Measurements from ENCODE around the gene LYL1. TPM values are rescaled to one million over a fixed set of nuclear protein-coding genes. Genes with fewer than 3 reads are reported as not detected.

LYL1 gene
- total and polyA plus RNA-seq, 2 experiments from 2014 or later: 0.18 TPM; not detected in 1

GRCh38 chr19:13120817-13121216 is 18.2 kb upstream of the LYL1 start:
- peak overlapping the region; percentile 98 for H3K4me3 ChIP-seq
- peak overlapping the region; percentile 90 for H3K27ac ChIP-seq
- H3K9ac ChIP-seq: peak overlapping the region; percentile 98
- in situ Hi-C loops (cut with MboI): no loop called here
- 20 to 21% methylated on average over 10 of the region's 10 CpGs for WGBS, 2 experiments (ENCODE audit: low coverage in 1 of 2, low lambda C conversion rate in 2 of 2, missing lambda C conversion rate in 2 of 2)
- H3K36me3 ChIP-seq (ENCODE audit: low read depth): no peaks in the 10 kb centered on the region; the same call in 1 of the 2 replicates
- TF ChIP-seq EZH2 (IDR thresholded peaks at IDR 0.05; ENCODE audit: insufficient read depth, poor library complexity, severe bottlenecking): no peak
- TF ChIP-seq EZH2phosphoT487 (IDR thresholded peaks at IDR 0.05; ENCODE audit: insufficient read depth, low read depth): no peak
- H3K4me1 ChIP-seq (ENCODE audit: insufficient read depth): peaks cover 30% of the 10 kb centered on the region
- no peaks in the 10 kb centered on the region for H3K9me3 ChIP-seq (ENCODE audit: low read depth)
- no peaks in the 10 kb centered on the region for H3K9me2 ChIP-seq (ENCODE audit: insufficient read depth)
- no peak overlapping the region for H2AFZ ChIP-seq
- peak; percentile 90 for DNase-seq
- H3K4me2 ChIP-seq (ENCODE audit: unreplicated experiment): peak overlapping the region; percentile 93
- peaks cover 79% of the 10 kb centered on the region for H3K79me2 ChIP-seq (ENCODE audit: insufficient read depth)
- H4K20me1 ChIP-seq (ENCODE audit: insufficient read depth): no peaks in the 10 kb centered on the region
- peaks cover 27% of the 10 kb centered on the region for H3F3A ChIP-seq (ENCODE audit: insufficient read depth)
- no peaks in the 10 kb centered on the region for H3K27me3 ChIP-seq (replicated peaks; ENCODE audit: insufficient read depth)

DNA sequence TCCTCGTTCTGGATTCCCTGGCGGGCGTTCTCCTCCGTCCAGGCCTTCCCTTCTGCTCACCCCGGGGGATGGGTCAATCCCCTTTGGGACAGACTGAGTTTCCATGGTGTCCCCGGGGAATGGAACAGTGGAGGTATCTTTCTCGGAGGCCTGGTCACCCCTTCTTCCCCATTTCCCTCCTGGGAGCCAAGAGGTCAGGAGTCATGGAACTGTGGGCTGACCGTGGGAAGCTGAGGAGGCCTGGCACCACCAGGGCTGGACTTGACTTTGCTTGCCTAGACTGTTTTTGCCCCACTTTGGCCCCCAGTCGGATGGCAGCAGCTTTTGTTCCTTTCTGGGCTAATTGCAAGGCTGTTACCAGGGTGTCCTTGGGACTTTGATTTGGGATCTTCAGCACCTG is 17.4 kb upstream of the LYL1 start:
- Histone ChIP-seq H3K79me2 (ENCODE audit: insufficient read depth) (peaks cover 79% of the 10 kb centered on the region), H4K20me1 (ENCODE audit: insufficient read depth) (no peaks in the 10 kb centered on the region), H3K36me3 (ENCODE audit: low read depth) (no peaks in the 10 kb centered on the region; the same call in 1 of the 2 replicates), H3K27ac (peak overlapping the region; percentile 90), H2AFZ (no peak overlapping the region), H3K4me1 (ENCODE audit: insufficient read depth) (peaks cover 37% of the 10 kb centered on the region), H3K9ac (peak overlapping the region; percentile 98), H3K4me3 (peak overlapping the region; percentile 98), H3K27me3 (replicated peaks; ENCODE audit: insufficient read depth) (no peaks in the 10 kb centered on the region), H3K9me2 (ENCODE audit: insufficient read depth) (no peaks in the 10 kb centered on the region), H3F3A (ENCODE audit: insufficient read depth) (peaks cover 34% of the 10 kb centered on the region), H3K9me3 (ENCODE audit: low read depth) (no peaks in the 10 kb centered on the region), H3K4me2 (ENCODE audit: unreplicated experiment) (peak overlapping the region; percentile 93)
- in situ Hi-C loops (cut with MboI): no loop called here
- peak; percentile 19 for DNase-seq
- TF ChIP-seq EZH2 (IDR thresholded peaks at IDR 0.05; ENCODE audit: insufficient read depth, poor library complexity, severe bottlenecking) (no peak), EZH2phosphoT487 (IDR thresholded peaks at IDR 0.05; ENCODE audit: insufficient read depth, low read depth) (no peak)
- 49 to 55% methylated on average over 9 of the region's 9 CpGs for WGBS, 2 experiments (ENCODE audit: low coverage in 1 of 2, low lambda C conversion rate in 2 of 2, missing lambda C conversion rate in 2 of 2)

GRCh38 chr19:13119627-13120026 is 17.0 kb upstream of the LYL1 start:
- in situ Hi-C loops (cut with MboI): no loop called here
- Histone ChIP-seq H3K9me2 (ENCODE audit: insufficient read depth) (no peaks in the 10 kb centered on the region), H3K27me3 (replicated peaks; ENCODE audit: insufficient read depth) (no peaks in the 10 kb centered on the region), H3K4me1 (ENCODE audit: insufficient read depth) (peaks cover 41% of the 10 kb centered on the region), H3K9me3 (ENCODE audit: low read depth) (no peaks in the 10 kb centered on the region), H4K20me1 (ENCODE audit: insufficient read depth) (no peaks in the 10 kb centered on the region), H2AFZ (no peak overlapping the region), H3K27ac (peak overlapping the region; percentile 90), H3K79me2 (ENCODE audit: insufficient read depth) (peaks cover 79% of the 10 kb centered on the region), H3F3A (ENCODE audit: insufficient read depth) (peaks cover 37% of the 10 kb centered on the region), H3K4me3 (peak overlapping the region; percentile 98), H3K4me2 (ENCODE audit: unreplicated experiment) (peak overlapping the region; percentile 93), H3K36me3 (ENCODE audit: low read depth) (no peaks in the 10 kb centered on the region; the same call in 1 of the 2 replicates), H3K9ac (peak overlapping the region; percentile 98)
- WGBS, 2 experiments (ENCODE audit: low coverage in 1 of 2, low lambda C conversion rate in 2 of 2, missing lambda C conversion rate in 2 of 2): 36 to 42% methylated on average over 8 of the region's 8 CpGs
- peak; percentile 70 for DNase-seq
- TF ChIP-seq EZH2 (IDR thresholded peaks at IDR 0.05; ENCODE audit: insufficient read depth, poor library complexity, severe bottlenecking): no peak
- no peak for TF ChIP-seq EZH2phosphoT487 (IDR thresholded peaks at IDR 0.05; ENCODE audit: insufficient read depth, low read depth)

DNA sequence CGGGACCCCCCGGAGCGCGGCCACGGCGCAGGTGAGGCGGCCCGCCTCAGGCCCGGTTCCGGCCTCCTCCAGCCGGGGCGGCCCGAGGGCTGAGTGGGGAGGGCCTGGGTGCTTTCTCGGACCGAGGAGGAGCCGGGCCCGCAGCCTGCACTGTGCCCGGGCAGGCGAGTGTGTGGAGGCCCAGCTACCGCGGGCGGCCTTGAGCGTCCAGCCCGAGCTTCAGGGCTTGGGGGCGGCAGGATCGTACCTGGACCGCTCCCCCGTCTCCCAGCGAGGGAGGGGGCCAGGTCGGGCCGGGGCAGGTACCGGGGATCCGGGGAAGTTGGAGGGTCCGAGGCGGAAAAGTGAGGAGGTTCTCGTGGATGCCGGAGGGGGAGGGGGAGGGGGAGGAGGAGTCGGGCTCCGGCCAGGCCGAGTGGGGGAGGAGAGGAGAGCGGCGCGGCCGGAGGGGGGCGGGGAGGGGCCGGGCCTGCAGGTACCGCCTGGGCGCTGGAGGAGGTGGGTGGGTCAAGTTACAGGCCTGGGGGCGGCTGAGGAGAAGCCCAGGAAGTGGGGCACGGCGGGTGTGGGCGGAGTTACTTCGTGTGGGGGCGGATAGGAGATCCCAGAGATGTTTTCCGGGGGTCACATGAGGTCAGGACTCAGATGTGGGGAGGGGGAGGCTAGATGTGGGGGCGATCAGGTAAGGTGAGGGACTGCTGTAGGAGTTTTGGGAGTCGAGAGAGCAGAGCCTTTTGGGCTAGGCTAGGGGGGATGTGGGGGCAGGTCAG is 16.0 kb upstream of the LYL1 start:
- peak overlapping the region; percentile 98 for H3K9ac ChIP-seq
- no peaks in the 10 kb centered on the region for H3K27me3 ChIP-seq (replicated peaks; ENCODE audit: insufficient read depth)
- H4K20me1 ChIP-seq (ENCODE audit: insufficient read depth): no peaks in the 10 kb centered on the region
- in situ Hi-C loops (cut with MboI): no loop called here
- peak overlapping the region; percentile 90 for H3K27ac ChIP-seq
- H3K4me3 ChIP-seq: peak overlapping the region; percentile 98
- H2AFZ ChIP-seq: no peak overlapping the region
- peak overlapping the region; percentile 93 for H3K4me2 ChIP-seq (ENCODE audit: unreplicated experiment)
- 2 to 3% methylated on average over 31 to 56 of the region's 57 CpGs for WGBS, 2 experiments (ENCODE audit: low coverage in 1 of 2, low lambda C conversion rate in 2 of 2, missing lambda C conversion rate in 2 of 2)
- peaks cover 37% of the 10 kb centered on the region for H3F3A ChIP-seq (ENCODE audit: insufficient read depth)
- H3K36me3 ChIP-seq (ENCODE audit: low read depth): peaks cover 8% of the 10 kb centered on the region; the same call in 1 of the 2 replicates
- H3K9me3 ChIP-seq (ENCODE audit: low read depth): no peaks in the 10 kb centered on the region
- peak; percentile 59 for DNase-seq
- no peaks in the 10 kb centered on the region for H3K9me2 ChIP-seq (ENCODE audit: insufficient read depth)
- H3K79me2 ChIP-seq (ENCODE audit: insufficient read depth): peaks cover 79% of the 10 kb centered on the region
- TF ChIP-seq EZH2phosphoT487 (IDR thresholded peaks at IDR 0.05; ENCODE audit: insufficient read depth, low read depth) (no peak), EZH2 (IDR thresholded peaks at IDR 0.05; ENCODE audit: insufficient read depth, poor library complexity, severe bottlenecking) (no peak)
- peaks cover 44% of the 10 kb centered on the region for H3K4me1 ChIP-seq (ENCODE audit: insufficient read depth)

Measured in GM23248 (cell line).